Measurements from ENCODE around the gene CXCL17. TPM values are rescaled to one million over a fixed set of nuclear protein-coding genes. Genes with fewer than 3 reads are reported as not detected.

Gene CXCL17
- total RNA-seq, 2 experiments from 2014 or later: not detected

- POLR2A ChIA-PET: interaction anchor here (1.0 kb wide), 1 partner anchor 8 kb away, joined by 3 read pairs; no protein-coding TSS in a partner anchor
- CTCF ChIA-PET: interaction anchor here (0.8 to 1.0 kb wide), 2 partner anchors 10 to 15 kb away, joined by 3 to 4 read pairs; no protein-coding TSS in a partner anchor
Measured at GRCh38 chr19:42386974-42387707, 55.6 kb downstream of the CXCL17 start.

- ChIA-PET POLR2A (no interaction called here), CTCF (no interaction called here)
Measured at GRCh38 chr19:42380155-42380554, 62.6 kb downstream of the CXCL17 start.

Other genes starting within 250 kb of the CXCL17 start
- gene DEDD2, start 225.3 kb downstream of the CXCL17 start, total RNA-seq: 10 to 100 TPM; 27.4 to 28.6 TPM
- gene ZNF526, start 222.6 kb downstream of the CXCL17 start, total RNA-seq: 10 to 100 TPM; 17.9 to 18.0 TPM
- gene GSK3A, start 200.3 kb downstream of the CXCL17 start, total RNA-seq: 10 to 100 TPM; 50.3 to 50.8 TPM
- 10 to 100 TPM; 70.0 to 70.8 TPM for gene ERF, start 187.8 kb downstream of the CXCL17 start, total RNA-seq
- gene CIC, start 173.7 kb downstream of the CXCL17 start, total RNA-seq: 10 to 100 TPM; 49.5 to 51.7 TPM
- gene PRR19, start 140.8 kb downstream of the CXCL17 start, total RNA-seq: 1 to 10 TPM; 1.1 to 1.2 TPM
- gene PAFAH1B3, start 140.3 kb downstream of the CXCL17 start, total RNA-seq: 10 to 100 TPM; 43.1 to 48.5 TPM
- 1 to 10 TPM in 1 of 2 experiments, under 1 TPM in 1; 0.34 to 1.0 TPM for gene TMEM145, start 129.6 kb downstream of the CXCL17 start, total RNA-seq
- gene MEGF8, start 117.3 kb downstream of the CXCL17 start, total RNA-seq: 10 to 100 TPM in 1 of 2 experiments, 1 to 10 TPM in 1; 9.0 to 10.4 TPM
- gene CNFN, start 52.6 kb downstream of the CXCL17 start, total RNA-seq: not detected
- 10 to 100 TPM; 27.6 to 28.8 TPM for gene LIPE, start 15.6 kb downstream of the CXCL17 start, total RNA-seq
- 1 to 10 TPM in 1 of 2 experiments, under 1 TPM in 1; 0.55 to 1.2 TPM for gene CEACAM1, start 85.5 kb upstream of the CXCL17 start, total RNA-seq
- gene CEACAM8, start 152.0 kb upstream of the CXCL17 start, total RNA-seq: not detected

Data from activated CD8-positive, alpha-beta memory T cell treated with anti-CD3 and anti-CD28 coated beads for 36 hours (primary cell).